AG20443 (cell line): Measurements from ENCODE around the gene LSM14A.
"Not testable (repeated sequence)": the region's sequence is repeated elsewhere in the genome, so short reads cannot be mapped to it uniquely, and the experiment has no call there.

ENCODE experiments used
- DNase-seq: peaks from one replicate; pipeline ENCODE4 v3.0.0; 2012; ENCODE audit warnings: low spot score, mixed read lengths

Gene LSM14A

DNA sequence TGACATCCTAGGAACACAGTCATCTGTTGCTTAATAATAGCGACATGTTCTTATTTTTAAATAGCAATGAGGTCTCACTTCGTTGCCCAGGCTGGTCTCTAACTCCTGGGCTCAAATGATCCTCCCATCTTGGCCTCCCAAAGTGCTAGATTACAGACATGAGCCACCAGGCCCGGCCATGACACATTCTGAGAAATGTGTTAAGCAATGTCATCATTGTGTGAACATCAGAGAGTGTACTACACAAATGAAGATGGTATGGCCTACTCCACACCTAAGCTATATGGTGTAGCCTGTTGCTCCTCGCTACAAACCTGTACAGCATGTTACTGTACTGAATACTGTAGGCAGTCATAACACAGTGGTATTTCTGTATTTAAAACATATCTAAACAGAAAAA, 57.4 kb downstream of the LSM14A start:
- DNase-seq = no peak

DNA sequence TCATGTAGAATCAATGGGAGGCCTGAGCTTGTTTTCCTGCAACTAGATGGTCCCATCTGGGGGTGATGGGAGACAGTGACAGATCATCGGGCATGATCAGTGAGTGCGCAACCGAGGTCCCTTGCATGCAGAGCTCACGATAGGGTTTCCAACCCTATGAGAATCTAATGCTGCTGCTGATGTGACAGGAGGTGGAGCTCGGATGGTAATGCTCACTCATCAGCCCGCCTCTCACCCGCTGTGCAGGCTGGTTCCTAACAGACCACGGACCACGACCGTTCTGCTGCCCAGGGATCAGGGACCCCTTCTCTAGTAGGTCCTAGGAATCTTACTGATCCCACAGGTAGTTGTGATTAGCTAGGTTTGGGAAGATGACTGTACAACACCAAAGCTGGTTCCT, 58.5 kb downstream of the LSM14A start:
- DNase-seq = no peak

DNA sequence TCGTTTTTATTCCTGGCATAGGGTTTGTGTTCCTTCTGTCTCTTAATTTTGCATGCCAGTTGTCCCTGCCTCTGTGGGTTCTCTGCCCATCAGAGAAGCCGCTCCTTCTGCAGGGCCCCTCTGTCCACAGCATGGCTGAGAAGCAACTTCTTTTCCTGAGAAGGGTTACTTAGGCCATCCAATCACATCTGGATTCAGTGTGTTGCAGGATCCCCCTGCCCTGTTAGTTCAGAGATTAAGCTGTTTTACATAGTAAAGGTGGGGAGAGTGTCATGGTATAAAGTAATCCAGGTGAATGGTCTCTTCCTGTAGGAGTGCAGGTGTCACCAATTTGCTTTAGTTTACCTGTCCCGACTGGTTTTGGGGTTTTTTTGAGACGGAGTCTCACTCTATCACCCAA, 59.1 kb downstream of the LSM14A start:
- no peak for DNase-seq

DNA sequence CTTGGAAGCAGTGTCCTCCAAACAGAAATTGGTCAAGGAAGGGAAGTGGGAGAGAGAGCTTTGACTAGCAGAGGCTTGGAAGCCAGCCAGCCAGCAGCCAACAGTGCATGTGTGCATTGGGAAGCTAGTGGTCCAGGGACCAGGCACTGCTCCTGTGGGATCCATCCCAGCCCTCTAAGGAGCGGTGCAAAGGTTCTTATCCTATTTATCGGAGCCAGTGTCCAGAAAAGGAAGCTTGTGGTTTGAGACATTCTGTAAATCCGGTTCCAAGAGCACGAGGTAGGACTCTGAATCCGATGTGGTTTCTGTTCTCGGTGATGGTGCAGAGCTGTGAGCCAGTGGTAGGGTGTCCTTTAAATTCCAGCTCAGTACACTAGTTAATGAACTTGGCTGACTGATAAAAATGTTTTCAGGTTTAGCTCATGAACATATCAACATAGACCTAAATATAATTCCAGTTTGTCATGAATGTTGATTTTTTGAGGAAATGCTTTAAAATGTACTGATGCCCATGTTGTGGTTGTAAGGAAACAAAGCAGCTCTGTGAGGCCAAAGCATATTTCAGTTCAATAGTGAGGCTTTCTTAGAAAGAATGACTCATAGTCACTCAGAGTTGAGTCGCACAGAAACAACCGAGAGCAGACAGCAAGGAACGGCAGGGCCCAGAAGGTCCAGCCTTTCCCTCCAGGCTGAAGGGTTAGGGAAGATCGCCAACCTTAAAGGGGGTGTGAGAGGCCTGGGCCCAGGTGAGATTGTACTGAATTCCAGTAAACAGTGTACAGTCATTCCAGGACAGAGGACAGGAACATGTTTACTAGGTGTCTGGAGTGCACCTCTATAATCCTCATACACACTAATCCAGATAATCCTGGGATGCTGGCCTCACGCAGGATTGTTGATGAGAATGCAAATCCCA, 60.5 kb downstream of the LSM14A start:
- peak; percentile 87 for DNase-seq

DNA sequence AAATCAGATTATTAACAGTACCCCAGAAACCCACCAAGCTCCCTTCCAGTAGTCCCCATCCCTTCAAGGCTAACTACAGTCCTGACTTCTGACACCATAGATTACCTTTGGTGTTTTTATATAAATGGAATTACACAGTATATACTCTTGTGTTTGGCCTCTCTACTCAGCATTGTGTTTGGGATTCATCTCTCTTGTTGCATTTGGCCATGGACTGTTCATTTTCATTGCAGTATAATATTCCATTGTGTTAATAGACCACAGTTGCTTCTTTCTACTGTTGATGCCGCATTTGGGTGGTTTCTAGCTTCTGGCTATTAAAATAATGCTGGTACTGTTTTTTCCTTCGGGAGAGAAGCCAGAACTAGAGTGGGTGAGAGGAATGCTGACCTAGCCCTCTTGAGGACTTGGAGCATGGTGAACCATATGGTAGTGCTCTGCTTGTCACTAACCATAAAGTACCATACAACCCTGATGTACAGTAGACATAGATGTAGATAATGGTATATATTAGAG, 63.2 kb downstream of the LSM14A start:
- DNase-seq = no peak

DNA sequence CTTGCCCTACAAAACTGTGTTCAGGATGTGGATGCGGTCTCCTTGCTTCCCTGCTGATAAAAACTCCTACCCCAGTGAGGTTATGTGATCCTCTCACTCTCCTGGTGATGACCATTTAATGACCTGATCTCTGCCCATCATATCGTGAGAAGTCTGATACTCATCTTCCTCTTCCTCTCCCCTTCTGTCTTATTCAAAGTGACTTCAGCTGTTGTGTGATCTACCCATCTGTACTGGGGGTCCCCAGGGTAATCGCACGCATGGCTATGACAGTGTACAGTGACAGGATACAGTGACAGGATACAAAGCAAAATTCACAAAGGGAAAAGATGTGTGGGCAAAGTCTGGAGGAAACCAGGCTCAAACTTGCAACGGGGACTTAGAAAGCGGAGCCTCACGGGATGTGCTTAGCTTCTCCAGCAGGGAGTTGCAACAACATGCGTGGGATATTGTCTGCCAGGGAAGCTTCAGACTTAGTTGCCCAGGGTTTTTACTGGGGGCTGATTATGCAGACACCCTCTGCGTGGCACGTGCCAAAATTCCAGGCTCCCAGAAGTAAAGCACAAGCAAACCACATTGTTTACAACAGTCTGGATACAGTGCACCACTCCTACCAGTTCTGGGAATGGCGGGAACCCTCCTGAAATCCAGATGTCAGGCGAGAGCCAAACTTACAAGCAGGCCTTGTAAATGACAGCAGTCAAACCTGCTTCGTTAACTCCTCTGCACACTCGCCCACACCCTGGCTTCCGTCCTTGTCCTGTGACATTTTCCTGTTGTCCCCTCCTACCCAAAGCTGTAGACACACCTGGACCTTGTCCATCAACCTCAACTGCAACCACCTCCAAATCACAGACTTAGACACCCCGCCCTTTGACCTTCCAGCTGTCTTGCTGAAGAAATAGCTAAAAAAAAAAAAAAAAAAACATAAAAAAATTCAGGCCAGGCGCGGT, 64.0 kb downstream of the LSM14A start:
- peak; percentile 64 for DNase-seq

DNA sequence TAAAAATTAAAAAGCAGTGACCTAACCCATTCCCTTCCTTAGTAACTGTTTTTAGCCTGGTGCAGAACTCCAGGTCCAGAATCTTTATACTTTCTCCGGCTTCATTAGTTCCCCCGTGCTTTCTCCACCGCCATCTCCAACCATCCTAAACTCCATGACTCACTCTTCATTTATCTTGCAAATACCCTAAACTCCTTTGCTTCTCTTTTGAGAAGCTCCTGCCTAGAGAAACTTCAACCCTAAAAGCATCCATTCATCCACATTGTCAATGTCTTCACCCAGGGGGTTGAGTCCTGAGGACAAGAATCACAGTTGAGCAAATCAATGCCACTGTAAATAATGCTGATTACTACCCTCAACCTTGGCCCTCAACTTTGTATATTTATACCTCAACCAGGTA, 65.0 kb downstream of the LSM14A start:
- DNase-seq = no peak

DNA sequence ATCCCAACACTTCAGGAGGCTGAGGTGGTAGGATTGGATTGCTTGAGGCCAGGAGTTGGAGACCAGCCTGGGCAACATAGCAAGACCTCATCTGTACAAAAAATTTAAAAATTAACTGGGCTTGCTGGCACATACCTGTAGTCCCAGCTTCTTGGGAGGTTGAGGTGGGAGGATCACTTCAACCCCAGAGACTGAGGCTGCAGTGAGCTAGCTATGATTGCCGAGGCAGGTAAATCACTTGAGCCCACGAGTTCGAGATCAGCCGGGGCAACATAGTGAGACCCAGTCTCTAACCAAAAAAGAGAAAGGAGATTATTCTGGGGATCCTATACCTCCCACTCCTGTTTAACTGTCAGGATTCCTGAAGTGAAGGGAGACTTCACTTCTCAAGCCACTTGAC, 65.6 kb downstream of the LSM14A start:
- no peak for DNase-seq

DNA sequence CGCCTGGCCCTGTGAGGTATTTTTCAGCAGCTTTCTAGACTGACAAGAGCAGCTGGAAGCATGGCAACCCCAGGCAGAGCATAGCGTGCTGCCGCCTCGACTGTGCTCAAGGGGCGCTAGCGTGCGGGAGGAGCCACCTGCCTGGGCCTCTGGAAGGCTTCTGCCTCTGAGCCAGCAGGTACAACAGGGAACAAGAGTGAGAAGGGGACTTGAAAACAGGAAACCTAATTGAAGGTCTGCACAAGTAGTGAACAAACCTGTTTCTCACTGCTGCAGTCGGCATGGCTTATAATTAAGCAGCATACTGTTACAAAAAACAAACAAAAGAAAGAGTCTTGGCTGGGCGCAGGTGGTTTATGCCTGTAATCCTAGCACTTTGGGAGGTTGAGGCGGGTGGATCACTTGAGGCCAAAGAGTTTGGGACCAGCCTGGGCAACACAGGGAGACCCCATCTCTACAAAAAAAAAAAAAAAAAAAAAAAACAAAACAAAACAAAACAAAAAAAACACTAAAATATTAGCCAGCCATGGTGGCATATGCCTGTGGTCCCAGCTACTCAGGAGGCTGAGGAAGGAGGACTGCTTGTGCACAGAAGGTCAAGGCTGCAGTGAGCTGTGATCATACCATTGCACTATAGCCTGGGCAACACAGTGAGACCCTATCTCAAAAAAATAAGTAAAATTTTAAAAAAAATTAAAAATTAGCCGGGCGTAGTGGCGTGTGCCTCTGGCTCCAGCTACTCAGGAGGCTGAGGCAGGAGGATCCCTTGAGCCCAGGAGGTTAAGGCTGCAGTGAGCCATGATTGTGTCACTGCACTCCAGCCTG, 69.4 kb downstream of the LSM14A start:
- no peak for DNase-seq

DNA sequence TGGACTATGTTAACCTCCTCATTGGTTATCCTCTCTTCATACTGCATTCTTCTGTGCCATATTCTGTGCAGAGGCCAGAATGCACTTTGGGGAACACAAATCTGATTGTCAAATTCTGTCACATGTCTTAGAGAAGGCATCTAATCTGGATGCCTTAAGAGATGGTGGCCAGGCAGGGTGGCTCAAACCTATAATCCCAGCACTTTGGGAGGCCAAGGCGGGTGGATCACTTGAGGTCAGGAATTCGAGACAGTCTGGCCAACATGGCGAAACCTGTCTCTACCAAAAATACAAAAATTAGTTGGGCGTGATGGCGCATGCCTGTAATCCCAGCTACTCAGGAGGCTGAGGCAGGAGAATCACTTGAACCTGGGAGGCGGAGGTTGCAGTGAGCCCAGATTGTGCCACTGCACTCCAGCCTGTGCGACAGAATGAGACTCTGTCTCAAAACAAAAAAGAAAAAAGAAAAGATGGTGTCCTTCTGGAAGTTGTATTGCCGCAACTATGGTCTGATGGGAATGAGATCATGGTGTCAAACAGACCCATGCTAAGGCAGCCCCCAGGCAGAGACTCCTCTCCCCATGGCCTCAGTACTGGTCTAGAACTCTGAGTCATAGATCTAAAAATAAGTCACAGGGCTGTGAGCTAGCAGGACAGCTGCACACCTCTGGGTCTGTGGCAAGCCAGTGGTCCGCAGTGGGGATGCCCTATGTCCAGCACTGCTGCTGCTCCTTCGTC, 71.0 kb downstream of the LSM14A start:
- DNase-seq = peak; percentile 31

DNA sequence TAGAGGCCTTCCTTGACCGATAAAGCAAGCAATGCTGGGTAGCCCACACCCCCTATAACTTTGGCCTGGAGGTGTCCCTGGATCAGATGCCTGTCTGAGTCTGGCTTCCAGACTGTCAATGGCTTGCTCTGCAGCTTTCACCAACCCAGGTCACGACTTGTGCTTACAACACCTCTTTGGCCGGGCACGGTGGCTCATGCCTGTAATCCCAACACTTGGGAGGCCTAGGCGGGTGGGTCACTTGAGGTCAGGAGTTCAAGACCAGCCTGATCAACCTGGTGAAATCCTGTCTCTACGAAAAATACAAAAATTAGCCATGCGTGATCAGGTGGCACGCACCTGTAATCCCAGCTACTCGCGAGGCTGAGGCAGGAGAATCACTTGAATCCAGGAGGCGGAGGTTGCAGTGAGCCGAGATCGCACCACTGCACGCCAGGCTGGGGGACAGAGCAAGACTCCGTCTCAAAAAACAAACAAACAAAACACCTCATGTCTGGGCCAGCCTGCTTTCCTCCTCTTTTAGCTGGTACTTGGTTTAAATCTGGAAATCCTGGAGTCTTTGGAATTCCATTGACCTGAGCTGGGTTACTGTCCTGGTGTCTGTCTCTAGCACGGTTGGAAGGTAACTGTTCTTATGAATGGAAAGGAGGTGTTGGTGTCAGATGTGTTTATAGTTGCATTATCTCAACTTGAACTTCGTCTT, 71.7 kb downstream of the LSM14A start:
- DNase-seq = no peak

DNA sequence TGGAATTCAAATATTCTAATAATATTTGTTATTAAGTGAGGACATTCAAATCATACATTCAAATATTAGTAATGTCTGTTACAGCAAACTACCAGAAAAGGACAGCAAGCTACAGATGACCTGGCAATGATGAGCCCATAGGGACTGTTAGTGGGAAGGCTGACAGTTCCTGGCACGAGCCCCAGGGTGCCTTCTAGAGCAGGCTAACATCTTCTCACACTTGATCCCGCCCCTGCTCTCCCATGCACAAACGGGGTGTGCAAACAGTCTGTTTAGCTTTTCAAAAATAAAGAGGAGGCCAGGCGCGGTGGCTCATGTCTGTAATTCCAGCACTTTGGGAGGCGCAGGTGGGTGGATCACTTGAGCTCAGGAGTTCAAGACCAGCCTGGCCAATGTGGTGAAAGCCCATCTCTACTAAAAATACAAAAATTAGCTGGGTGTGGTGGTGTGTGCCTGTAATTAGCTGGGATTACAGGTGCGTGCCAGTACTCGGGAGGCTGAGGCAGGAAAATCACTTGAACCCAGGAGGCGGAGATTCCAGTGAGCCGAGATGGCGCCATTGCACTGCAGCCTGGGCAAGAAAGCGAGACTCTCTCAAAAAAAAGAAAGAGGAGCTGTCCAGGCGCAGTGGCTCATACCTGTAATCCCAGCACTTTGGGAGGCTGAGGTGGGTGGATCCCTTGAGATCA, 72.5 kb downstream of the LSM14A start:
- no peak for DNase-seq

DNA sequence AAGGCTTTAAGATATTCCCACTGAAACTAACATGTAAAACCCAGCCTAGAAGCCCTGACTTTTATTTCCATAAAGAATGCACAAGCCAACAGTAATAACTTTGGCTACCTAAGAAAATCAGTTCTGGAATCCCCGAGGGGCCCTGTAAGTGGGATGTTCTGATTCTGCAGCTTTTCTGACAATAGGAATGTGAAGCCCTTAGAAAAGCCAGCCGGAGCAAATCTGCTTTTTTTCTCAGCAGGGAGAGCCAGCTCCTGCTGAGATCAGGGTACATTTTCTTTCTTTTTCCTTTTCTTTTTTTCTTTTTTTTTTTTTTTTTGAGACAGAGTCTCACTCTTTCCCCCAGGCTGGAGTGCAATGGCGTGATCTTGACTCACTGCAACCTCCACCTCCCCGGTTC, 74.0 kb downstream of the LSM14A start:
- DNase-seq = no peak

DNA sequence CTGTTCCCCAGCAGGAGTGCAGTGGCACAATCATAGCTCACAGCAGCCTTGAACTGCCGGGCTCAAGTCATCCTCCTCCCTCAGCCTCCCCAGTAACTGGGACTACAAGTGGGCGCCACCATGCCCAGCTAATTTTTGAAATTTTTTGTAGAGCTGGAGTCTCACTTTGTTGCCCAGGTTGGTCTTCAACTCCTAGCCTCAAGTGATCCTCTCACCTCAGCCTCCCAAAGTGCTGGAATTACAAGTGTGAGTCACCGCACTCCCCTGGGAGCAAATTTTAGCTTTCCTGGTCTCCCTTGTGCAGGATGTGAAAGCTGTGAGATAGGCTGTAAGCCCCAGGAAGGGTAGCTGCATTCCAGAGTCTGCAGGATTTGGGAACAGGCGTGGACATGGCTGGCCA, 76.6 kb downstream of the LSM14A start:
- DNase-seq = no peak

DNA sequence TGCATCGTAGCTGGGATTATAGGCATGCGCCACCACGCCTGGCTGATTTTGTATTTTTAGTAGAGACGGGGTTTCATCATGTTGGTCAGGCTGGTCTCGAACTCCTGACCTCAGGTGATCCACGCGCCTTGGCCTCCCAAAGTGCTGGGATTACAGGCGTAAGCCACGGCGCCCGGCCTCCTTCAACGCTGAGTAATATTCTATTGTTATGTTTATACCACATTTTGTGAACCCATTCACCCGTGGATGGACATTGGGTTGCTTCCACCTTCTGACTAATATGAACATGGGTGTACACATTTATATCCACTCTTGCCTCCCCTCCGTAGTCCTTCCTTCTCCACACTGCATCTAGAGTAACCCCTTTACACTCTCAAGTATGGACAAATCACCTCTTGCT, 80.9 kb downstream of the LSM14A start:
- DNase-seq = not testable (repeated sequence)

DNA sequence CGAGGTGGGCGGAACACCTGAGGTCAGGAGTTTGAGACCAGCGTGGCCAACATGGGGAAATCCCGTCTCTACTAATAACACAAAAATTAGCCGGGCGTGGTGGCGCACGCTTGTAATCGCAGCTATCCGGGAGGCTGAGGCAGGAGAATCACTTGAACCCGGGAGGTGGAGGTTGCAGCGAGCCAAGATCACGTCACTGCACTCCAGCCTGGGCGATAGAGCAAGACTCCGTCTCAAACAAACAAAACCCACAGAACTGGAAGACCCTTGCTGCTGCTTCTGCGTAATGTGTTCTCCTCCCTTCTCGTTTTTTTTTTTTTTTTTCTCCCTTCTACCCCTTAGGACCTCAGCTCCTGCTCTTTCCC, 81.4 kb downstream of the LSM14A start:
- DNase-seq = not testable (repeated sequence)

DNA sequence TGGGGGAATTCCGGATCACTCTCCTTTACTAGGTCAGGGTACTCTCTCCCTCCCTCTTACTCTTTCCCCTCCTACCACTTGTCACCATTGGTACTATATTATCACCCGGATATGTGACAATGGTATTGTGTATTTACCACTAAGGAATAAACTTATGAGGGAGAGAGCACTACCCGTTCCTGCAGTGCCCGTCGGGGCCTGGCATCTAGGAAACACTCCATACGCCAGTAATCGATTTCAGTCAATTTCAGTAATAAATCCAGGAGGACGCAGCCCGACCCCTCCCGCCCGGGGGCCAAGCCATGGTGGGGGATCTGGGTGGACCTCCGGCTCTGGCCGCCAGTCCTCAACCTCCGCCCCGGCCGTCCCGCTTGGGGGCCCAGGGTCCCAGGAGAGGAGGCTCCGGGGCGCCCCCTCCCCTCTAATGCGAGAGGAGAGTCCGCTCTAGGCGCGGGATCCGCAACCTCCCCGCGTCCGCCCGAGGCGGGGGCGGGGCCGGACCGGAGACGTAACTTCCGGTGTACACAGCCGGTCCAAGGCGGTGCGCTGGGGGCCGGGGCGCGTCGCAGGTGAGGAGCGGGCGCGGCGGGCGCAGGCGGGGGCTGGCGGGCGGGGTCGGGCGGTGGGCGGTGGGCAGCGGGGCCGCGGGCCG, 81.9 kb downstream of the LSM14A start, which contains the start of gene GARRE1:
Gene GARRE1 (plus strand): TSS at position 509 of the 652 bp plus-strand sequence. CDS start 45,920 bp downstream, outside the sequence.
- DNase-seq = peak; percentile 91

DNA sequence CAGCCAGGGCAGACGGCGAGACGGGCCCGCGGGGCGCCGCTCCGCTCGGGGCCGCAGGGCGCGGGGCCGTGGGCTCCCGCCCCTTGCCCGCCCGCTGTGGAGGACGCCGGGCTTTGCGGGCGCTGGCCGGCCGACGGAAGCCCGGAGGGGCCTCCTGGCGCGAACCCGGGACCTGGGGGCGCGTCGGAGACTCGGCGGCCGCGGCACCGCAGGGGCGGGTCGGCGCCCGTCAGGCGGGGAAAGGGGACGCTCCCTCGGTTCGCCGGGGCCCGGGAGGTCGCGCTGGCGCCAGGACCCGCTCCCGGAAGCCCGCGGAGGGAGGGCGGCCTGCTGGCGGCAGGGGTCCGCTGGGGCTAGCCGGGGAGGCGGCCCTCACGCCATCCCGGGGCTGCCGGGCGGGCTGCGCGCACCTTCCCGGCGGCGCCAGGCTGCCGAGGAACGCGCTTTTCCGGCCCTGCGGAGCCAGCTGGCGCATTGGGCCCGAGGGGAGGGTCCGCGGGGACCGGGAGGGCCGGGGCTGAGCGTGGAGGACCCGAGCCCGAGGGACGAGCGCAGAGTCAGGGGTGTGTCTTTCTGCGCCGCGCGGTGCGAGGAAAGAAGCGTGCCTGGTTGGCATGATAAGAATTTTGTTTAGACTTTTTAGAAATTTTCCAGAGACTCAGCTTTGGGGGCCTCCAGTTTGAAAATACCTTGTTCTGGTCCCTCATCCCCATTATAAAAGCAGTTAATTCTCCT, 82.6 kb downstream of the LSM14A start:
- peak; percentile 63 for DNase-seq
